GM19455 (cell line): ENCODE measurements around the gene ZNF580.

Source experiments
- ATAC-seq: cut with Tn5 transposase; IDR thresholded peaks from one replicate; pipeline ENCODE4 v1.9.1; 2021; ENCODE audit not compliant: unreplicated experiment

ZNF580 gene

DNA sequence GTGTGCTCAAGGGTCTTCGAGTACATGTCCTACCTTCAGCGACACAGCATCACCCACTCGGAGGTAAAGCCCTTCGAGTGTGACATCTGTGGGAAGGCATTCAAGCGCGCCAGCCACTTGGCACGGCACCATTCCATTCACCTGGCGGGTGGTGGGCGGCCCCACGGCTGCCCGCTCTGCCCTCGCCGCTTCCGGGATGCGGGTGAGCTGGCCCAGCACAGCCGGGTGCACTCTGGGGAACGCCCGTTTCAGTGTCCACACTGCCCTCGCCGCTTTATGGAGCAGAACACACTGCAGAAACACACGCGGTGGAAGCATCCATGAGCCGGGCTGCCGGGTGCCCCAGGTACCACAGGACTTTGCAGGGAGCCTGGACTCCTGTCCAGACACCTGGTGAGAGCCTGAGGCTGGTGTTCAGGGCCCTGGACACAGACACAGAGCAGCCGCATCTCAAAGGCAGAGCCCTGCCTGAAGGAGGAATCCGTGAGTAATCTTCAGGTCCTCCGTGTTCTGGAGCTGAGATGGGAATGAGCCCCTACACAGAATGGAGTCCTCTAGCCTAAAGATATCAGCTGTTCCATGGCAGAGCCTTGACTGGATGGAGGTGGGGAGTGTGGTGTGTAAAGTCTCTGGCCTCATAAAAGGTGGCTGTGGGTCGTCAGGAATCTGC is 4.2 kb downstream of the ZNF580 start:
- ATAC-seq = no peak

DNA sequence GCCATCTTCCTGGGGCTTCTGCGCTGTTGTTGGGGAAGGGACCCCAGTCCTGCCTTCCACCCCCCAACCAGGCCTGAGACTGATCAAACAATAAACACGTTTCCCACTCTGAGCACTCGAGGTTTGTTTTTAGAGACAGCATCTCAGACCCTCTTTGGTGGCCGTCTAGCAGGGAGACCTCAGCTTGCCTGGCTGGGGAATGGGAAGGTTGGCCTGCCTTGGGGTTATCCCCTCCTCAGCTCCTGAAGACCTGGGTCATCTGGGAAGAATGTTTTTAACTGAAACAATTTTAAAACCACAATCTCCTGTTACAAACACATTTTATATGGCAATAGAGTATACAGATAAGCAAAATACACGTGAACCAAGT is 4.7 kb downstream of the ZNF580 start:
- no peak for ATAC-seq

DNA sequence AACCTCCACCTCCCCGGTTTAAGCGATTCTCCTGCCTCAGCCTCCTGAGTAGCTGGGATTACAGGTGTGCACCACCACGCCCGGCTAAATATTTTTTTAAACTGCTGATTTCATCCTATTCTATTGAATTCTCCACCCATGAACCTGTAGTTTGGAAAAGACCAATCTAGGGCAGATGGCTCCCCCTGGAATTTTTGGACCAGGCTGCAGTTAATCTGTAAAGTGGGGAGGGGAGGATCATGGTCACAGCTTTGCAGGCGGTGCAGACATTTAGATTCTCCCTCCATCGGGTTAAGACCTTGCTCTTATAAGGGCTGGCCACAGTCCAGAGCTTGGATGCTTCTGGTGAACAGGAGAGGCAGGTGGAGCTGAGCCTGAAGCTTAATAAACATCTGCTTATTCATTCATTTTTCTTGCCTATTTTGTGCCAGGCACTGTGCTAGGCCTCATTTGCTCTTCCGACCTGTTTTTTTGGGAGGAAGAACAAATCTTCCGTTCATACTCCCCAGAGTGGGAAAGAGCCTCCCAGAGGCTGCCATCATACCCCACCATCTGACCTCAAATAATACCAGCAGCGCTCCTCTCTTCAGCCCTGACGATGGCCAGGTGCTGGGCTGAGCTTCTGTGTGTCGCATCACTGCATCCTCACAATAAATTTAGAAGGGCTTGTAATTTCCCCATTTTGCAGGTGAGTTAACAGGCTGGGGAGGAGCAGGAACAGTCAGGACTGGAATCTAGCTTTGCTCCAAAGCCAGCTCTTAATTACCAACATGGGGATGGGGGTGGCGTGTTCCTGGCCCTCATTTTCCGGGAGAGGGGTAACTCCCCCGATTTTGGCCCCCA is 6.3 kb downstream of the ZNF580 start:
- ATAC-seq = no peak

DNA sequence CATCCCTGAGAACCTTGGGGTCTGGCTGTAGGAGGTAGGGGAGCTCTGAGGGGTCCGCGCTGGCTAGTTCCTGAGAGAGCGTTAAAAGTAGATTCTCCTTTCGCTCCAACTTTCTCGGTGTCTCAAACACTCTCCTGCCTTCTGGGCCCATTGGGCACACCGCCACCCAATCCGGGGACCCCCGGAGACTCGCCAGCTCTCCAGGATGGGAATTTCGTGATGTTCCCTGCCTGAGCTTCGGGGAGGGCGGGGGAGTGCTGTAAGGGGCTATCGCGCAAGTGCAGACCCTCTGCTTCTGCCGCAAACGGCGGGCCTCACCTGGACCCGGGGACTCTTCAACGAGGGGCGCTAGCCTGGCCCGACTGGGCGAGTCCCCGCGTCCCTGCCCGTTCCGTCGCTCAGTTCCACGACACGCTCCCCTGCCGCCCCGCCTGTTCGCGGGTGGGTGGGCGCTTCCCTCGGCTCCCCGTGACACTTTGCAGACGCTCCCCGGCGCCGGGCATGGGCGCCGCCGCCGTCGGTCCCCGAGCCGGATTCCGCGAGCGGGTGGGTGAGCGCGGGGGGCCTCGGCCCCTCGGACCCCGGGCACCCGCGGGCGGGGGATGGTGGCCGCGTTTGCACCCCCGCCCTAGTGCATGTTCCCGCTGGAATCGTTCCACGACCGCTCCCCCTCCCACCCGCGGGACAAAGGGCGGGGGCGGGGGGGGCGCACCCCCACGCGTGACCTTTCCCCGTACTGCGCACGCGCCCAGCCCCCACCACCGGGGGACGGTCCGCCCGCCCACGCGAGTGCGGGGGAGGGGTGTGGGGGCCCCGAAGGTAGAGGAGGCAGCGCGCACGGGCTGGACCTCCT is 7.2 kb downstream of the ZNF580 start, which contains the start of gene CCDC106:
Gene CCDC106, plus strand, starts transcription at position 481 of the 853 bp plus-strand sequence. CDS start 835 bp downstream, outside the sequence.
- no peak for ATAC-seq

DNA sequence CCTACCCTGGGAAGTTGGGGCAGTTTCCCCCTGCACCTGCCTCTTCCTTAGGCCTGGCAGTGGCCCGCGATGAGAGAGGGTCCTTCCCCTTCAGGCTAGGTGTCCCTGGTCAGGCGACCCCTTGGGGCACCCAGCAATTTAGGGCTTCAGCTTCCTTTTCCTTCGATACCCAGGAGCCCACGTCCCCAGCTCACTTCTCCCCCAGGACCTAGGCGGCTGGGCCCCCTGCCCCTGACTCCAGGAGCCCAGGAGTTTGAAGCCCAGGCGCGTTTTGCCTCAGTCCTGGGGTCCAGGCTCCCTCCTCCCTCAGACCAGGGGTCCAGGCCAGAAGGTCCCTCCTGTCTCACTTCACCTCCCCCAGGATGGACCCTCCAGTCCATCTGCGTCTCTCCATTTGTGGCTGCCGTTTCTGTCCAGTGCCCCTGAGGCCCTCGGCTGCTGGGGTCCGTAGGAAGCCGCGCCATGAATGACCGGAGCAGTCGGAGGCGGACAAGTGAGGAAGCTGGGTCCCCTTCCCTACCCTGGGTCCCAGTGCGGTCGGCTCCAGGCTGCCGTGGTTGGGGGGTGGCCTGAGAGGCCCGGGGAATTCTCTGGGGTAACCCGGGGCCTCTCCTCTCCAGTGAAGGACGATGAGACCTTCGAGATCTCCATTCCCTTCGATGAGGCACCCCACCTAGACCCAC is 7.9 kb downstream of the ZNF580 start:
- ATAC-seq = no peak

DNA sequence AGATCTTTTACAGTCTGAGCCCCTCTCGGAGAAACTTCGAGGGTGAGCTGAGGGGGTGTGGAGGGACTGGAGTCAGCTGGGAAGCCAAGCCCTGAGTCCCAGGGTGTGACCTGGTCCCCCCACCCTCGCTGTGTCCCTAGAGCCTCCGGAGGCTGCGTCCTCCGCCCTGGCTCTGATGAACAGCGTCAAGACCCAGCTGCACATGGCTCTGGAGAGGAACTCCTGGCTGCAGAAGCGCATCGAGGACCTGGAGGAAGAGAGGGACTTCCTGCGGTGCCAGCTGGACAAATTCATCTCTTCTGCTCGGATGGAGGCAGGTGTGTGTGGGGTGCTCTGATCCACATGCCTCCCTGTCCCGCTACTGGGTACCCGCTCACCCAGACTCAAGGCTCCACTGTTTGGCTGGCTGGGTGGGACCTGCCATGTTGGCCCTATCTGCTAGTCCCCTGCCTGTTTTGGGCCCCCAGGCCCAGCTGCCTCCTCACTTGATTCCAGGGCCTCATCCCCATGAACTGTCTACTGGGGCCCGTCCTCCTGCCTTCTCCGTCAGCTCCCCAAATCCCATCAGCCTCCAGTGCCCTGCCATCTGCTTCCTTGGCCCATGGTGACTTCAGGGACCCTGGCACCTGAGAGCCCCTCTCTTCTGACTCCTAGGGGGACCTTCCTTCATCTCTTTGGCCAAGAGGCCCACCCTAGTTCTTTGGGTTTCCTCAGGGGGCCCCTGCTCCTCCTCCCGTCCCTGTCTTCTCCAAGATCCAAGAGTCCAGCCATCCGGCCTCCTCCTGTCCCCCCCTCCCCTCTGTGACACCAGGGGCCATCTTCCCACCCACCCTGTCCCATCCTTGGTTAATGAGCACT is 8.7 kb downstream of the ZNF580 start:
- ATAC-seq = no peak

DNA sequence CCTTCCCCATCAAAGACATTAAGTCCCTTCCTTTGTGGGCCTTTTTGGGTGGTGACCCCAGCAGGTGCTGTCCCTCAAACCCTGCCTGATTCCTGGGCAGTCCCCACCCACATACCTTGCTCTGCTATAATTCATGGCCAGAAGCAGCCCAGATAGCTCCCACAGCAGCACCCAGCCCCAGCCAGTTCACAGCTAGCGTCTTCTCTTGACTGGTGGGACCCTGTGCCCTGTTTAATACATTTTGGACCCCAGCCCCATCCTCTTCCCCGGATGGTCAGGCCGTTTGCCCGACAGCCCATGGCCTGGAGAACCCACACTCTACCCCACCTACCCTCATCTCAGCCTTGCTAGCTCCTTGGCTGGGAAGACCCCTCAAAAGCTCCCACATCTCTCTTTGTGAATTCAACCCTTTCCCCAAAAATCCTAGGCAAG is 9.3 kb downstream of the ZNF580 start:
- ATAC-seq = no peak

DNA sequence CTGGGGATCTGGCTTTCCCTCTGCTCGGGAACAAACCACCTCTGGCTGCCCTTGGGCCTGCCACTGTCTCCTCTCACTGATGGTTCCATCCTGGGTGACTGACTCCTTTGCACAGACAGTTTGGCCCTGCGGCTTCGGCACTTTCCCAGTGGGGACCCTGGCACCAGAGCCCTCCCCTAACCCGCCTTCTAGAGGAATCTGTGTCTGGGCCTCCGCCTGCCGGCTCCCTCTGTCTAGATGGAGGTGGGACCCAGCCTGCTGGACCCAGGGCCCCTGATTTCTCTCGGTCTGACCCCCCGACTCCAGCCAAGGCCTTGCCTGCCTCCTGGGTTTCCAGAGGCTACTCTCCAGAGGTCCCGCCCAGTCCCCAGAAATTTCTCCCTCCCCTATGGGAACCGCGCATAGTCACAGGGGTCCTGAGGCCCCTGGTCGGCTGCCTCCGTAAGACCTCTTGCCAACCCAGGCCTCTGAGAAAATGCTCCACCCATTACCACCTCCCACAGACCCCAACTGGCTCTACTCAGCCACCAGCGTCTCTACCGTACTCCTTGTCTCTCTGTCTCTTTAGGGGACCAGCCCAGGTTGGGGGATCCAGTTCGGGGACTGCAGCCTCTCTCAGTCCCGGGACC is 9.9 kb downstream of the ZNF580 start:
- ATAC-seq = no peak

DNA sequence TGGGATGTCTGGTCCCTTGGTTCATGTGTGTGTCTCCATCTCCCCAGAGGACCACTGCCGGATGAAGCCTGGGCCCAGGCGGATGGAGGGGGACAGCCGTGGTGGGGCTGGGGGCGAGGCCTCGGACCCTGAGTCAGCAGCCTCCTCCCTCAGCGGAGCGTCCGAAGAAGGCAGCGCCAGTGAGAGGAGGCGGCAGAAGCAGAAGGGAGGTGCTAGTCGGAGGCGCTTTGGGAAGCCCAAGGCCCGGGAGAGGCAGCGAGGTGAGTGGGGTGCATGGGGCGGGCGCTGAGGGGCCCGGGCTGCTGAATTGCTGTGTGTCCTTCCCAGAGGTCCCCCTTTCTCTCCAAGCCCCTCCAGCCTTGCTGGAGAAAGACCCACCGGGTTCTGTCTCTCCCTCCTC is 10.4 kb downstream of the ZNF580 start:
- ATAC-seq = no peak

DNA sequence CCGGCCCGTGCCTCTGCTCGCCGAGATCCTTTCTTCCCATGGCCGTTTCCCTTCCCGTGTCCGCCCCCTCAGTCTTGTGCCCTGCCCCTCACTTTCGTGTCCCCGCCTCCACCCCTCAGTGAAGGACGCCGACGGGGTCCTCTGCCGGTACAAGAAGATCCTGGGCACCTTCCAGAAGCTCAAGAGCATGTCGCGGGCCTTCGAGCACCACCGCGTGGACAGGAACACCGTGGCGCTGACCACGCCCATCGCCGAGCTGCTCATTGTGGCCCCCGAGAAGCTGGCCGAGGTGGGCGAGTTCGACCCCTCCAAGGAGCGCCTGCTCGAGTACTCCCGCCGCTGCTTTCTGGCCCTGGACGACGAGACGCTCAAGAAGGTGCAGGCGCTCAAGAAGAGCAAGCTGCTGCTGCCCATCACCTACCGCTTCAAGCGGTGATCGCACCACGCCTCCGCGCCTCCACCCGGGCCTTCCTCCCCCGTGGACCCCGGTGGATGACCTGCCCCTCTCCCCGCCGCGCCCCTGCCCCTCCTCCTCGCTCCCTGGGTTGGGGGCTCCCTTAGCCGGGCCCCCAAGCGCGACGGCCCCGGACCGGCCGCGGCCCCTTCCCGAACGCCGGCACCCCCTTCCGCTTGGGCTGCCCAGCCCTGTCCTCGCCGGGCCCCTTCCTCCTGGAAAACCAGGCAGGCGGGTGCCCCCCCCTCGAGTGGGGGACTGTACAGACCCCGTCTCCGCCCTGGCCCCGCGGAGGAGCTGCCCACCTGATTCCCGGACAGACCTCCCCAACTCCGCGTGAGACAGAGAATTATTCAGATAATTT is 11.7 kb downstream of the ZNF580 start:
- ATAC-seq = no peak

DNA sequence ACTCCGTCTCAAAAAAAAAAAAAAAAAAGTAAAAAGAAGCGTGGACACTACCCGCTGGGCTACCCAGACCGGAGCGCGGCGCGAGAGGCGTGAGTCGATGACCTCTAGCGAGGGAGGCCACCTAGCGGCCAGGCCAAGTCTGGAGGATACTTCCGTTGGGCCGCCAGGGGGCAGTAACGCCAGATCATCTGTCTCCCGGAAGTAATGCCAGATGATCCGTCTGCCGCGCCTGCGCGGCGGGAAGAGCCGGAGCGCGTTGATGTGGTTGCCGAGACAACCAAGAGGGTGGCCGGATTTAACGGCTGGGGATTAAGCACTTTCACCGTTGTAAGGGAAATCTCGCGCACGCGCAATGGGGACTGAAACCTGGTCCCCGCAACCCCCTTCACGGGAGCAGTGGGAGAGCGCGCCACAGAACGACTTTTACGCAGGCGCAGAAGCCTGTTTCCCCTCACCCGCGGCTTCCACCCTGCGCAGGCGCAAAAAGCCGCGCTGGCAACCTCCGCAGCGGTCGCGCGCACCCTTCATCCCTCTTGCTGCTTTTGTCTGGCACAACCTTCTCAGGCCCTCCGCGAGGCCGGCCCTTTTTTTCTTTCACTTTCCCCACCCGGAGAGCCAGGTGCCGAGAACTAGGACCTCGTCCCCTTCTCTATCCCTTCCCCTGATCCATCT is 13.0 kb downstream of the ZNF580 start:
- ATAC-seq = peak; percentile 44

DNA sequence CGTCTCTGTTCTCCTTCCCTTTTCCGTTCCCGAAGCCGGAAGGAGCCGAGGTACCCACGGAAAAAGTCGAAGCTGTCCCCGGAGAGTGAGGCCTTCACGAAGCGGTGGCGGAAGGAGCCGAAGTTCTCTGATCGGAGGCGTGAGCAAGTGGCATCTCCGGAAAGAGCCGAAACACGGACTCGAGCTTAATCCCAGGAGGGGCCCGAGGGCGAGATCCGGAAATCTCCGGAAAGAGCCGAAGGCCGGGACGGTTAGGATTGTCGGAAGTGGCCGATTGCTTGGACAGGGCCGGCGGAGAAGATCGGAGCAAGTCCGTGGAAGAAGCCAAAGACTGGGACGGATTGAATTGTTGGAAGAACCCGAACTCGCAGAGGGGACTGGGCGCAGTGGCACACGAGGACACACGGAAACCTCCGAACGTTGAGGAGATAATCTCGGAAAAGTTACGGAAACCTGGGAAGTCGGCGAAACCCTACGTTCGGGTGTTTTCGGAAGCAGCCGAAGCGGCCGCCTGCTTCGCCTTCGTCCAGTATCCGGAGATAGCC is 13.6 kb downstream of the ZNF580 start:
- ATAC-seq = peak; percentile 47

DNA sequence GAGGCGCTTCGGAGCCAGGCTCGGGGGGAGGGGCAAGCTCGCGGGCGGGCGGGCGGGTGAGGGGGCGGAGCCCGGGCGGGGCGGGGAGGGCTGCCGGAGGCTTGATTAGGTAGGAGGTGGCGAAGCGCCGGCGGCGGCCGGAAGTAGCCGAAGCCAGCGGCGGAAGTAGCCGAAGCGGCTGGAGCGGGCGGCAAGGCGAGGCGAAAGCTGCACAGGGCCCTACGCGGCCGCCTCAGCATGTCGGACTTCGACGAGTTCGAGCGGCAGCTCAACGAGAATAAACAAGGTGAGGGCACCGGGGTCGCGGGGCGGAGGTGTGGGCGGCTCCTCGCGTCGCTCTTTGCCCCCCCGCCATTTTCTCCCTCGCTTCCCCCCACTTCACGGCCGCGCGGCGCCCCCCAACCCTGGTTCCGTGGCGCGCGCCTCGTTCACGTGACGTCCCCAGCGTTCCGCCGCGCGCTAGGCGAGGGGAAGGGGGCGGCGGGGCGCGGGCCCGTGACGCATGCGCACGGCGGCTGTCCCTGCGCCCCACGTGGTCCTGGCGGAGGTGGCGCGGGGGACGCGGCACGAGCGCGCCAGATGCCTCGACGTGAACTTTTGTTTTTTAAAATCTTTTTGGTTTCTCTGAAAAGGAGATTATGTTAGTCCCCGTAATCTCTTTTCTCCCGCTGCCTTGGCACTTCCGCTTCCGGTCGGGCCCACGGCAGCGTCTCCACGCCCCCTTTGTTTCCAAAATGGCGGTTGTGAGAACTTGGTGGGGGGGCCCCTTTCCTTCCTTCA is 14.3 kb downstream of the ZNF580 start, which contains the start of gene U2AF2:
Gene U2AF2, plus strand, starts transcription at position 168 of the 780 bp plus-strand sequence. Its CDS starts 70 bp downstream, at position 238.
- ATAC-seq = peak; percentile 35

DNA sequence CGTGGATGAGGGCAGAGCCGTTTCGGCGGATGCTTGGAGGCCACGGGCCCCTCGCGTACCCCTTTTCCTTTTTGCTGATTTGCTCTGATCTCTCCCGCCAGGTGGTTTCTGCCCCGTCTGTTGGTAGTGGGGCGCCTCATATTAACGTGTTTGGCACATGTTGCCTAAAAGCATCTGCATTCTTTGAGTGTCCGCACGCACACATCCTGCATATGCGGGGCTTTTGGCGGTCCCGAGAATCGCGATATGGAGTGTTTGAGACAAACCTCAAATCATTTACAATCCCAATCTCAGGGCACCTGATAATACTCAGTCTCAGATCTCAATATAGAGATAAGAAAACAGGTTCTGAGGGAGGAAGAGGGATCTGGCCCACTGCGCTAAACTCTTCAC is 14.8 kb downstream of the ZNF580 start:
- ATAC-seq = no peak

DNA sequence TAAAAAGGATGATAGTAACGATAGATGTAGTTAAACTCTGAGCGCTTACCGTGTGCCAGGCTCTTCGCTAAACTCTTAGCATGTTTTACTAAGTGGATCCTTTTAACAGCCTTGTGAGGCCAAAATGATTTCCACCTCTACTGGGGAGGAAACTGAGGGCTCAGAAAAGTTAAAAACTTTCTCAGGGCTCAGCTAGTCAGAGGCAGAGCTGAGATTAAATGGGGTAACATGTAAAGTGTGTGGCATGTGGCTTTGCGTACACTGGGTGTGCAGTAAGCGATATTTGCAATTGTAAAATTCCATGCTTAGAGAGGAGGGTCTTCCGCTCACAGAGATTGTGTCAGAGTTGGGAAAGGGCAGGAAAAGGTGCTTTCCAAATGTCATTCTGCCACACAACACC is 15.8 kb downstream of the ZNF580 start:
- ATAC-seq = no peak

DNA sequence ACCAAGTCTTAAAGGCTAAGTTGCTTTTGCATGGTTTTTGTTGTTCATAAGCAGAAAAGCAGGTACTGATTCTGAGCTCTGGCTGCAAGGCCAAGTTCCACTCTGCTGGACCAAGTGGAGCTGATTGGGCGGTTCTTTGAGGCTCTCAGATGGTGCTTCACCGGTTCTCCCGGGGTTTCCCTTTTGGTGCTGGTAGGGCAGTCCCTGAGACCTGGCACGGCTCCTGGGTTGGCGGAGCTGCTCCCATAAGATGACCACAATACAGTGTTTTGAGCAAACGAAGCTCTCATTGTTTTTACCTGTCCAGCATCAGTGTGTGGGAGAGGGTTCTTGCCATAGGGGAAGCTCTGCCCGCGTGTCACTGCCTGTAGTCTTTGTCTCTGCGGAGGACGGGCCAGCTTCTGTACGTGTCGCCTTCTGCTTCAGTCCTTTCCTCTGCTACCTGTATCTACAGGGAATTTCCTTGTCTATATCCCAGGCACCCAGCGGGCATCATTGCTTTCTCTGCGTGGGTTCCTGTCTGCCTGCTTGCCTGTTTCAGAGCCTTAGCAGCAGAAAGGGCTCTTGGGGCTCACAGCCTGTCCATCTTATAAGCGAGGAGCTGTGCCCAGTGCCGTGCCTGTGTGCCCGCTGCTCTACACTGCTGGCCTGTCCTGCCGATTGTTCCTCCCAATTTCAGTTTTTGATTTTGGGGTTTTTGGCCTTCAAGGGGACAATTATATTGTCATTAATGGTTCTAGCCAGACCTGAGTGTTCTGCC is 16.4 kb downstream of the ZNF580 start:
- ATAC-seq = no peak
